ENCODE measurements around the gene SBF2.

SBF2 gene

GRCh38 chr11:9759519-9760192 is 534.4 kb downstream of the SBF2 start:
- TF ChIP-seq POLR2A (IDR thresholded peaks at IDR 0.05; ENCODE audit: low read depth, low read length): no peak; the same call in 1 of the 2 replicates
- DNase-seq (ENCODE audit: insufficient read length, low spot score) (peak; percentile 97), FAIRE-seq (peak; percentile 84)

DNA sequence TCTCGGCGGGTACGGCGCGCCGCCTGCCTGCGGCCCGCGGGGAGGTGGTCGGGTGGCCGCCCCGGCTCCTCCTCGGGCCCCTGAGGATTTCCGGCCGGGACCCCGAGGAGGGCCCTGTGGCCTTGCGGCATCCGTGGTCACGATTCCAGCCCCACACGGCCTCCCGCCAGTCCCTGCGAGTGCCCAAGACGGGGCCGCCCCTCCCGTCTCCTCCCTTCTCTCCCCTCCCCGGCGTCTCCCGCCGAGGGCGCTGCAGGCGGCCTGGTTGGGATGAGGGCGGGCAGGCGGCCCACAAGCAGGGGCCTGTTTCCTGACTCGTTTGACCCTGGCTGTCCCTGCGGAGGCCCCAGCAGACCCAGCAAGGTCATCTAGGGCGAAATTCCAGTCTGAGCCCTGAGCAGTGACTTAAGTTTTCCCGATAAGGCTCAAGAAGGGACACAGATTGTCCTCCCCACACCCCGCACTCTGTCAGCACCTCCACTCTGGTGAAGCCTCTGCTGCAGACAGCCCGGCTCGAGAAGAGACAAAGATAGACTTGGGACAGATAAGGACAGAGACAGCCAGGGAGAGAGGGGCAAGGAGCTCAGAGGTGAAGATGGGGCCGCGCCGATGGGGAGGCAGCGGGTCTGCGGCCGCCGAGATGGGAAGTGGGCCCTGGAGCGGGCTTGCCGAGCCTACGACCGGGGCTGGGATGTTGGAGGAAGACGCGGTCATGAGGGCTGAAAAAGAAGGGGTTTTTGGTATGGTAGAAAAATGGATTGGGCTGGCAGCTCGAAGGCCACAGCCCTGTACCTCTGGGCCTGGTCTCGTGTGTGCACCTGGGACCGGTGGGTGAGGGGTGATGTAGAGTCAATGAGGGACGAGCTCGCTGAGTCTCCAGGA is 535.1 kb downstream of the SBF2 start:
- DNase-seq (ENCODE audit: insufficient read length, low spot score) (peak; percentile 81), FAIRE-seq (no peak)
- peak; percentile 18; the same call in 1 of the 2 replicates for TF ChIP-seq POLR2A (IDR thresholded peaks at IDR 0.05; ENCODE audit: low read depth, low read length)

- DNase-seq (ENCODE audit: insufficient read length, low spot score): peak; percentile 86
- no peak for FAIRE-seq
- peak; percentile 8; the same call in 1 of the 2 replicates for TF ChIP-seq POLR2A (IDR thresholded peaks at IDR 0.05; ENCODE audit: low read depth, low read length)
These were observed 536.0 kb downstream of the SBF2 start for GRCh38 chr11:9757809-9758636.

DNA sequence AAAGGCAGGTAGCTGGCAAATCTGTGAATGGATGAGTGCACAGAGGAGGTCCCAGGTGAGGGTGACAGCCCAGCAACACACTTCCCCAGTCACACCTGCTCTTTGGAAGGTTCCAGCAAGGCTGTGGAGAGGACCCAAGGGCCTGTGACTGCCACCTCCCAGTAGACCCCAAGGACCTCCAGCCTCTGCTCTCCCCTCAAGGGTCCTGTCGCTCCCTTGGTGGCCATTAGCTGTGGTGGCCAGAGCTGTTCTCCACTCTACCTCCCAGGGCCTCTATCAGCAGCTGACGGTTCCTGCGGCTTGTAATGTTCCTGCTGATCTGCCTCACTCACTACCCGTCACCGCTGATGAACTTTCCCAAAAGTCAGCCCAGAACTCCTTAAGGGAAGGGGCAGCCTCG is 537.1 kb downstream of the SBF2 start:
- no peak for TF ChIP-seq POLR2A (IDR thresholded peaks at IDR 0.05; ENCODE audit: low read depth, low read length)

DNA sequence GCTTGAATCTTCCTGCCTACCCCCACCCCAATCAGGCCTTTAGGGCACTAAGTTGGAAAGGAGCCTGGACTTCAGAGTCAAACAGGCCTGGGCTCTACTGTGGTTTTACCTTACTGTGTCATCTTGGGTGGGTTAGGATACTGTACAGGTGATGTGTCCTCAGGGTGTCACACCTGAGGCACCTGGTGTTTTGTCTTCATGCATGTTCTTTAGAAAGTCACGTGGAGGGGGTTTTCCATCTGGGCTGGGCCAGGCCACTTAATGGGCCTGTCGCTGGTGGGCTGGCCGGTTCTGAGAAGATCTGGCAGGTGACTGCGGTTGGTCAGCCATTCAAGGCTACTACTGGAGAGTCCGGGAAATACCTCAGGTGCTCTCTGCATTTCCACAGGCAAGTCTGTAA is 537.6 kb downstream of the SBF2 start:
- no peak for DNase-seq (ENCODE audit: insufficient read length, low spot score)
- no peak for FAIRE-seq
- TF ChIP-seq POLR2A (IDR thresholded peaks at IDR 0.05; ENCODE audit: low read depth, low read length): no peak

More for the DNA sequence above, 537.1 kb downstream of the SBF2 start:
- DNase-seq (ENCODE audit: insufficient read length, low spot score) (no peak), FAIRE-seq (no peak)

DNA sequence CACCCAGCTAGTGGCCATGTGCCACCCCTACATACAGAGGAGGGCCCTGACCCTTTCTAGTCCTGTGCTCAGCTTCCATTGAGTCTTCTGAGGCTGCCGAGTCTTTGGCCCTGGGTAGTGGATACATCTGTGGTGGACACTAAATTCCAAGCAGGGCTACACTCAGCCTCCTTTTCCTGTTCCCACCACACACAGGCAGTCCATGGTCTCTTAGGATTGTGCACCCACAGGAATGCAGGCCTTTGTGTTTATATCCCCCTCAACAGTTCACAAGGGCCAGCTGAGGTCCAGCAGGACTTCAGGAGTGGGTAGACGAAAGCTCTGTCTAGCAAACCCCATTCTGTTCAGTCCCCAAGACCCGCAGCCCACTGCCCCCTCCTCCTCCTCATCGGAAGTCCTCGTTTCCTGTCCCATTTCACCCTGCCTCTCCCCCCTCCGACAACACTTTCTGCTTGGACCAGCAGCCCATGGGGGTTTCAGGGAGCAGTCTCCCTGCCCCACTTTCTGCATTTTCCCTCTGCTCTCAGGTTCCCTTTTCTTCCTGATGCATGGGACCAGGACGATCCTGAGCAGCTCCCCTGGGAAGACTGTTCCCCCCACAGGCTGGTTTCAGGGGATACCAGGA is 538.3 kb downstream of the SBF2 start:
- DNase-seq (ENCODE audit: insufficient read length, low spot score) (peak; percentile 30), FAIRE-seq (no peak)
- TF ChIP-seq POLR2A (IDR thresholded peaks at IDR 0.05; ENCODE audit: low read depth, low read length): no peak

DNA sequence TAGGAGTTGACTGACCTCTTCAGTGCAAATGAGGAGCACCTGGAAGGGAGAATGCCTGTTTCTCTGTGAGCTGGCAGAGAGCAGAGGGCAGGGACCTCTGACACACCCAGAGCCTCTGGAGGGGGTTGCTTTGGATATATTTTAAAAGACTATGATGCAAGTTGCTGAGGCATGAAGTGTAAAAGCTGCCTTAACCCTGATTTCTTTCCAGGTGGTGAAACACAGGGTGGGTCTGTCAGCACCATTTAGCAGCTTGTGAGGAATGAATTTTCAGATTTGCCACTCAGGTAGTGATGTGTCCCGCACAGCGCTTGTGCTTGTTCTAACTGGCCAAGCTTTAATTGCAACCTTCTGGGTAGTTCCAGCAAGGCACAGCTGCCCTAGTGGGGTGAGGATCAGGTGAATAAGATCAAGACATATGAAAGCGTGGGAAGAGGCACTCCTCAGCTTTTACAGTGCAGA is 540.0 kb downstream of the SBF2 start:
- FAIRE-seq: no peak
- no peak for TF ChIP-seq POLR2A (IDR thresholded peaks at IDR 0.05; ENCODE audit: low read depth, low read length)
- DNase-seq (ENCODE audit: insufficient read length, low spot score): peak; percentile 44

- DNase-seq (ENCODE audit: insufficient read length, low spot score) (peak; percentile 46), FAIRE-seq (peak; percentile 75)
- no peak for TF ChIP-seq POLR2A (IDR thresholded peaks at IDR 0.05; ENCODE audit: low read depth, low read length)
These were observed 541.0 kb downstream of the SBF2 start for GRCh38 chr11:9753021-9753420.

DNA sequence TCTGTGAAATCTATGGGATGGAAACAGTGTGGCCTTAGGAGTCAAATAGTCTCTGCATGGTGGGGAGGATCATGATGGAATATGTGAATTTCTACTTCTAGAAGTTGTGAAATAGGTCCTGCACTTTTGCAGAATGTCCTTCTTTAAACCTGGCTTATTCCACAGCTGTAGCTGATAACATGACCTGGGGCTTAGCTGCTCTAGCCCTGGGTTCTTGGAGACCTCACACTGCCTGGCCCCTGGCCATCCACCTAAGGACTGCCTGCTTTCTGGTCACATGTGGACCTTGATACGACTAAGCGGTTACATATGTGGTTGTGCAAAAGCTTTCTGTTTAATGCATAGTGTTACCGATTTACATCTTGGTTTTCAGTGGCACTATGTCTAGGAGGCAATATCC is 541.9 kb downstream of the SBF2 start:
- no peak for DNase-seq (ENCODE audit: insufficient read length, low spot score)
- no peak for FAIRE-seq
- no peak for TF ChIP-seq POLR2A (IDR thresholded peaks at IDR 0.05; ENCODE audit: low read depth, low read length)

DNA sequence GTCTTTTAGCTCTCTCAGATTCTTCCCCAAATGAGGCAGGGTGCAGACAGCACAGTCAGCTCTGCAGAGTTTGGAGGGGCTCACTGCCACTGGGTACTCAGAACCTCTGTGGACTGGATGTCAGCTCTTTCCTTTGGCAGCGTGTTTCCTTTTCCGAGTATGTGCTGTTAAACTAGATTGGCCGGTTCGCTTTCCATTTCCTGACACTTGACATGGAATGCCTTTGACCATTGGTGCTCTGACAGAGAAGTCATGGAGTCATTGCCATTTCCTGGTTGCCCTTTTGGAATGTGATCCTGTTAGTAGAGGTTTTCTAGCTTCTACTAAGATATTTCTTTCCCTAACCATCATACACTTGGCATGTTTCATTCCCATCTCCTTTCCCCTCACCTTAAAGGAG is 543.5 kb downstream of the SBF2 start:
- DNase-seq (ENCODE audit: insufficient read length, low spot score) (no peak), FAIRE-seq (no peak)
- no peak for TF ChIP-seq POLR2A (IDR thresholded peaks at IDR 0.05; ENCODE audit: low read depth, low read length)

GRCh38 chr11:9748361-9748970 is 545.6 kb downstream of the SBF2 start:
- FAIRE-seq (peak; percentile 52), DNase-seq (ENCODE audit: insufficient read length, low spot score) (peak; percentile 74)
- no peak for TF ChIP-seq POLR2A (IDR thresholded peaks at IDR 0.05; ENCODE audit: low read depth, low read length)

GRCh38 chr11:9747828-9748227 is 546.2 kb downstream of the SBF2 start:
- no peak for FAIRE-seq
- DNase-seq (ENCODE audit: insufficient read length, low spot score): no peak
- TF ChIP-seq POLR2A (IDR thresholded peaks at IDR 0.05; ENCODE audit: low read depth, low read length): no peak

DNA sequence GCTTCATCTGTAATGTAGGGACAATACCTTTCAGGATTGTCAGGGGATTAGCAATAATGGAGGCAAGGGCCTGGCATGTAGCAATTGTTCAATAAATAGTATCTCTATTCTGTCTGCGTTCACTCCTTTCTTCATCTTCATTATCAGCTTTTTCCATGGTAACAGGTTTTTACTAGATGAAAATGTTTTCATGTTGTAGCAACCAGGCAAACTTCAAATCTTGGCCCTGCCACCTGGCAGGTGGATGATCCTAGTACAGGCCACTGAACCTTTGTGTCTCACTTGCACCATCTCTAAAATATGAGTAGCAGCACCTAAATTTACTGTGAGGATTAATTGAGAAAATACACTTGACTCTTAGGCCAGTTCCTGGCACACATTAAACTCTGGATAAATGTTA is 546.8 kb downstream of the SBF2 start:
- DNase-seq (ENCODE audit: insufficient read length, low spot score): no peak
- no peak for FAIRE-seq
- no peak for TF ChIP-seq POLR2A (IDR thresholded peaks at IDR 0.05; ENCODE audit: low read depth, low read length)

Measured in H54 (cell line).